Astrocyte of the cerebellum (primary cell): Measurements from ENCODE around the gene KCNAB1.

Source experiments
- DNase-seq: peaks from one replicate; pipeline ENCODE4 v3.0.0-alpha.2; 2011; ENCODE audit warnings: low read depth
- H3K4me3 ChIP-seq: 2 replicates; pipeline ENCODE4 v1.5.1; 2011; ENCODE audit warnings: mild to moderate bottlenecking, low read depth, low read length, moderate library complexity
- CTCF ChIP-seq: IDR thresholded peaks from 2 replicates; pipeline ENCODE4 v1.5.1; 2012; ENCODE audit warnings: low read length, low read depth, moderate library complexity, mild to moderate bottlenecking; ENCODE audit errors: missing control alignments
- in situ Hi-C: cut with HindIII; loops from 2 replicates; pipeline ENCODE4 v1.10.0; 2017; ENCODE audit warnings: low sequenced_read_pairs

KCNAB1 gene

GRCh38 chr3:156413293-156413892, 293.0 kb downstream of the KCNAB1 start:
- in situ Hi-C loops: no loop called here
- no peak overlapping the region for H3K4me3 ChIP-seq
- DNase-seq: no peak
- TF ChIP-seq CTCF: no peak

GRCh38 chr3:156416846-156417558, 296.6 kb downstream of the KCNAB1 start:
- H3K4me3 ChIP-seq: no peak overlapping the region
- in situ Hi-C loops: no loop called here
- TF ChIP-seq CTCF: no peak
- DNase-seq: no peak

- no peak for DNase-seq
- no peak for TF ChIP-seq CTCF
- H3K4me3 ChIP-seq: no peak overlapping the region
- in situ Hi-C loops: no loop called here
Observed at GRCh38 chr3:156417559-156418132, 297.3 kb downstream of the KCNAB1 start.

DNA sequence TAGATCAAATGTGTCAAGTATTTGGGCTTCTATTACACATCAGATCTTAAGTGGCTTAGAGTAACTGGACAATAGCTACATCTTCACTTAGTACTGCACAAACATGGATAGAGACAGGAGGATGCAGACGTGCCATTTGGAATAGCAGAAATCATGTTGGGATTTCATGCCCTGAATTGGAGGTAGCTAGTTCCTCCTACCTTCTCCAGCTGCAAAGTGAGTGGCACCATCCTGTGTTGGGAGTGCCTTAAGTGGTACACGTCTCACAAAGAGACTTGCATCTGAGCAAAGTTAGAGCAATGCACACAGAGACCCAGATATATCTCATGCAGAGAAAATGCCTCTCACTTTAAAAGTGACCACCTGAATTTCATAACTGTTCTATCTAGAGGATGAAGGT, 298.1 kb downstream of the KCNAB1 start:
- in situ Hi-C loops: no loop called here
- H3K4me3 ChIP-seq: no peak overlapping the region
- no peak for TF ChIP-seq CTCF
- DNase-seq: no peak

- in situ Hi-C loops: no loop called here
- no peak overlapping the region for H3K4me3 ChIP-seq
- no peak for TF ChIP-seq CTCF
- DNase-seq: no peak
Observed at GRCh38 chr3:156421534-156421933, 301.2 kb downstream of the KCNAB1 start.

- no peak overlapping the region for H3K4me3 ChIP-seq
- no peak for TF ChIP-seq CTCF
- DNase-seq: no peak
- in situ Hi-C loops: no loop called here
Observed at GRCh38 chr3:156424758-156425157, 304.4 kb downstream of the KCNAB1 start.
